ENCODE measurements around the gene C19orf25. TPM values are rescaled to one million over a fixed set of nuclear protein-coding genes. Genes with fewer than 3 reads are reported as not detected.

The C19orf25 gene
- total and polyA plus RNA-seq, 2 of the 13 experiments (the other 11 are each of a cell fraction or from before 2014, with no cell fraction given), result 14.2 to 32.4 TPM

- TF ChIP-seq ARID4A (CRISPR knock-in tag; IDR thresholded peaks at IDR 0.05; ENCODE audit: borderline replicate concordance) (peak; percentile 93), MIER2 (CRISPR knock-in tag; IDR thresholded peaks at IDR 0.05) (peak; percentile 87), ZMYM2 (CRISPR knock-in tag; IDR thresholded peaks at IDR 0.05) (peak; percentile 93), ZNF367 (CRISPR knock-in tag; IDR thresholded peaks at IDR 0.05; ENCODE audit: borderline replicate concordance) (peak; percentile 79; the same call in 1 of the 2 replicates), SNAPC2 (CRISPR knock-in tag; IDR thresholded peaks at IDR 0.05) (no peak), ELF4 (CRISPR knock-in tag; IDR thresholded peaks at IDR 0.05; ENCODE audit: borderline replicate concordance) (peak; percentile 79; the same call in 1 of the 2 replicates), USF2 (IDR thresholded peaks at IDR 0.05; ENCODE audit: low read depth, low read length) (0 out of 2 replicates have a peak, but pooled peaks have one; percentile 21), USF2 (CRISPR knock-in tag; IDR thresholded peaks at IDR 0.05; ENCODE audit: borderline replicate concordance) (peak; percentile 34; the same call in 1 of the 2 replicates), JUND (CRISPR knock-in tag; IDR thresholded peaks at IDR 0.05) (peak; percentile 81), PBX3 (CRISPR knock-in tag; IDR thresholded peaks at IDR 0.05; ENCODE audit: borderline replicate concordance) (peak; percentile 70; the same call in 1 of the 2 replicates), MEIS2 (CRISPR knock-in tag; IDR thresholded peaks at IDR 0.05) (peak; percentile 75; the same call in 1 of the 2 replicates), ZC3H4 (CRISPR knock-in tag; IDR thresholded peaks at IDR 0.05; ENCODE audit: borderline replicate concordance) (no peak), ZNF703 (CRISPR knock-in tag; IDR thresholded peaks at IDR 0.05; ENCODE audit: borderline replicate concordance) (no peak; the same call in 1 of the 2 replicates), ZNF615 (CRISPR knock-in tag; IDR thresholded peaks at IDR 0.05; ENCODE audit: borderline replicate concordance) (peak; percentile 37; the same call in 1 of the 2 replicates), MED1 (CRISPR knock-in tag; IDR thresholded peaks at IDR 0.05) (peak; percentile 94), ZFP36L1 (CRISPR knock-in tag; IDR thresholded peaks at IDR 0.05) (peak; percentile 64; the same call in 1 of the 2 replicates), RFXANK (CRISPR knock-in tag; IDR thresholded peaks at IDR 0.05) (peak; percentile 32; the same call in 1 of the 2 replicates), ZNF260 (CRISPR knock-in tag; IDR thresholded peaks at IDR 0.05; ENCODE audit: borderline replicate concordance, low read depth) (no peak), FOXA3 (CRISPR knock-in tag; IDR thresholded peaks at IDR 0.05) (peak; percentile 87), ELF1 (CRISPR knock-in tag; IDR thresholded peaks at IDR 0.05) (peak; percentile 98), KDM4B (CRISPR knock-in tag; IDR thresholded peaks at IDR 0.05) (peak; percentile 85; the same call in 1 of the 2 replicates)
Measured at GRCh38 chr19:1438035-1438932, 40.7 kb downstream of the C19orf25 start, which contains the start of gene RPS15 (continued).
